H9 (cell line): Measurements from ENCODE around the gene CLEC16A. TPM values are rescaled to one million over a fixed set of nuclear protein-coding genes. Genes with fewer than 3 reads are reported as not detected.

Experiments used
- DNase-seq: peaks from one replicate; pipeline ENCODE4 v3.0.0-alpha.2; 2017
- H2AFZ ChIP-seq: one replicate; pipeline ENCODE4 v1.6.1; 2013; ENCODE audit warnings: mild to moderate bottlenecking, low read length, control low read depth, moderate library complexity
- H2AK5ac ChIP-seq: 2 replicates; pipeline ENCODE4 v1.6.1; 2013; ENCODE audit warnings: low read length, control low read depth, mixed read lengths; ENCODE audit not compliant: insufficient read length
- H2BK120ac ChIP-seq: one replicate; pipeline ENCODE4 v1.6.1; 2013; ENCODE audit warnings: low read depth, mild to moderate bottlenecking, low read length, control low read depth, inconsistent platforms; ENCODE audit not compliant: poor library complexity, severe bottlenecking
- H2BK12ac ChIP-seq: 2 replicates; pipeline ENCODE4 v1.6.1; 2013; ENCODE audit warnings: low read length, control low read depth, mixed read lengths, low read depth; ENCODE audit not compliant: insufficient read length
- H2BK15ac ChIP-seq: 2 replicates; pipeline ENCODE4 v1.6.1; 2013; ENCODE audit warnings: low read depth, low read length, control low read depth
- H2BK20ac ChIP-seq: one replicate; pipeline ENCODE4 v1.6.1; 2013; ENCODE audit warnings: low read depth, mild to moderate bottlenecking, low read length, control low read depth, inconsistent platforms; ENCODE audit not compliant: poor library complexity, severe bottlenecking
- H2BK5ac ChIP-seq: 2 replicates; pipeline ENCODE4 v1.6.1; 2013; ENCODE audit warnings: low read length, control low read depth, mixed read lengths; ENCODE audit not compliant: insufficient read length
- H3K14ac ChIP-seq: 2 replicates; pipeline ENCODE4 v1.6.1; 2013; ENCODE audit warnings: low read length, control low read depth; ENCODE audit not compliant: insufficient read depth
- H3K18ac ChIP-seq: 2 replicates; pipeline ENCODE4 v1.6.1; 2013; ENCODE audit warnings: low read depth, mild to moderate bottlenecking, mixed read lengths, low read length, control low read depth; ENCODE audit not compliant: insufficient read length
- H3K23ac ChIP-seq: 2 replicates; pipeline ENCODE4 v1.6.1; 2013; ENCODE audit warnings: low read length, control low read depth, mixed read lengths, low read depth; ENCODE audit not compliant: insufficient read length
- H3K23me2 ChIP-seq: 2 replicates; pipeline ENCODE4 v1.6.1; 2013; ENCODE audit warnings: low read depth, mild to moderate bottlenecking, mixed read lengths, low read length, control low read depth; ENCODE audit not compliant: insufficient read length, poor library complexity, severe bottlenecking
- H3K27ac ChIP-seq: 2 replicates; pipeline ENCODE4 v1.5.1; 2013; ENCODE audit warnings: low read length, control low read depth, mixed read lengths, low read depth; ENCODE audit not compliant: insufficient read length
- H3K27me3 ChIP-seq: 2 replicates; pipeline ENCODE4 v1.6.1; 2013; ENCODE audit warnings: low read length, control low read depth, inconsistent platforms; ENCODE audit not compliant: insufficient read depth
- H3K4ac ChIP-seq: 2 replicates; pipeline ENCODE4 v1.6.1; 2013; ENCODE audit warnings: low read depth, mild to moderate bottlenecking, control low read depth, inconsistent platforms, low read length, moderate library complexity
- H3K4me1 ChIP-seq: 2 replicates; pipeline ENCODE4 v1.6.1; 2013; ENCODE audit warnings: low read length, control low read depth, inconsistent platforms; ENCODE audit not compliant: insufficient read depth
- H3K4me2 ChIP-seq: 2 replicates; pipeline ENCODE4 v1.6.1; 2013; ENCODE audit warnings: low read length, control low read depth, mixed read lengths; ENCODE audit not compliant: insufficient read length, insufficient read depth
- H3K56ac ChIP-seq: 2 replicates; pipeline ENCODE4 v1.6.1; 2013; ENCODE audit warnings: low read depth, mild to moderate bottlenecking, mixed read lengths, low read length, control low read depth; ENCODE audit not compliant: insufficient read length
- H3K79me1 ChIP-seq: 2 replicates; pipeline ENCODE4 v1.6.1; 2013; ENCODE audit warnings: low read depth, mild to moderate bottlenecking, moderate library complexity, low read length, control low read depth, inconsistent platforms; ENCODE audit not compliant: insufficient read depth, poor library complexity, severe bottlenecking
- H3K79me2 ChIP-seq: 2 replicates; pipeline ENCODE4 v1.6.1; 2013; ENCODE audit warnings: low read length, control low read depth, inconsistent platforms; ENCODE audit not compliant: insufficient read depth
- H3K9ac ChIP-seq: 2 replicates; pipeline ENCODE4 v1.6.1; 2013; ENCODE audit warnings: low read length, control low read depth, mixed read lengths; ENCODE audit not compliant: insufficient read length; ENCODE audit errors: extremely low read depth
- H3K9me3 ChIP-seq: one replicate; pipeline ENCODE4 v1.6.1; 2013; ENCODE audit warnings: low read depth, low read length, inconsistent platforms; ENCODE audit not compliant: control insufficient read depth
- H3T11ph ChIP-seq: one replicate; pipeline ENCODE4 v1.6.1; 2013; ENCODE audit warnings: mild to moderate bottlenecking, low read length, control low read depth, inconsistent platforms
- H4K20me1 ChIP-seq: one replicate; pipeline ENCODE4 v1.6.1; 2013; ENCODE audit not compliant: control insufficient read depth, insufficient read length, insufficient read depth
- H4K5ac ChIP-seq: 2 replicates; pipeline ENCODE4 v1.6.1; 2013; ENCODE audit warnings: low read depth, mild to moderate bottlenecking, mixed read lengths, low read length, control low read depth; ENCODE audit not compliant: insufficient read length
- H4K8ac ChIP-seq: replicated peaks from 2 replicates; pipeline ENCODE4 v1.6.1; 2013; ENCODE audit warnings: low read length, control low read depth, mixed read lengths, low read depth; ENCODE audit not compliant: insufficient read length
- H4K91ac ChIP-seq: 2 replicates; pipeline ENCODE4 v1.6.1; 2013; ENCODE audit warnings: low read depth, mild to moderate bottlenecking, moderate library complexity, mixed read lengths, low read length, control low read depth; ENCODE audit not compliant: insufficient read length
- H3K27ac Mint-ChIP-seq, 3 experiments: 2 replicates in 2 of 3; 3 replicates in 1 of 3; pipeline ENCODE4 v1.8.0; 2020 to 2021; ENCODE audit warnings: mixed read lengths in 3 of 3, mild to moderate bottlenecking in 1 of 3, moderate library complexity in 1 of 3
- H3K27me3 Mint-ChIP-seq: 2 replicates; pipeline ENCODE4 v1.8.0; 2021; ENCODE audit warnings: low read depth, mild to moderate bottlenecking, moderate library complexity, mixed read lengths
- H3K36me3 Mint-ChIP-seq, 3 experiments: 2 replicates in 2 of 3; 3 replicates in 1 of 3; pipeline ENCODE4 v1.8.0; 2020 to 2021; ENCODE audit warnings: low read depth in 3 of 3, mixed read lengths in 3 of 3; ENCODE audit not compliant: insufficient read depth in 1 of 3
- H3K4me1 Mint-ChIP-seq, 2 experiments: 2 replicates each; pipeline ENCODE4 v1.8.0; 2020; ENCODE audit warnings: mixed read lengths in 2 of 2
- H3K4me3 Mint-ChIP-seq, 2 experiments: 2 replicates in 1 of 2; 3 replicates in 1 of 2; pipeline ENCODE4 v1.8.0; 2020 to 2021; ENCODE audit warnings: mild to moderate bottlenecking in 2 of 2, mixed read lengths in 2 of 2, moderate library complexity in 1 of 2
- H3K9me3 Mint-ChIP-seq, 2 experiments: 2 replicates in 1 of 2; 3 replicates in 1 of 2; pipeline ENCODE4 v1.8.0; 2020; ENCODE audit warnings: mild to moderate bottlenecking in 2 of 2, mixed read lengths in 2 of 2, moderate library complexity in 1 of 2
- CTCF ChIP-seq: fragments of 200-600 bp; sonication (generic); conservative IDR thresholded peaks from 3 replicates; pipeline ENCODE4 v1.8.0; 2021; ENCODE audit warnings: antibody characterized with exemption, mild to moderate bottlenecking
- WGBS: extraction: QIAGEN DNeasy Blood & Tissue Kit; methylation state at CpG from one replicate; pipeline ENCODE4 v1.1.7; 2013; ENCODE audit warnings: missing lambda C conversion rate, low lambda C conversion rate, mixed read lengths; ENCODE audit not compliant: insufficient read length; ENCODE audit errors: extremely low coverage; 5-methylcytosine and 5-hydroxymethylcytosine counted together
- total RNA-seq: library from RNA; stranded (reverse); gene quantifications from 2 replicates; pipeline ENCODE4 v1.2.1, GENCODE V29; 2021

The CLEC16A gene
- total RNA-seq, 1 experiment from 2014 or later: 15.2 TPM

- Histone ChIP-seq H4K8ac (no peak overlapping the region), H4K91ac (no peak overlapping the region), H3K23me2 (peaks cover 4% of the 10 kb centered on the region), H2AK5ac (no peak overlapping the region), H3K9ac (no peak overlapping the region), H3K79me2 (no peaks in the 10 kb centered on the region; the same call in 1 of the 2 replicates), H2BK5ac (no peak overlapping the region), H3K18ac (no peak overlapping the region), H2BK15ac (no peak overlapping the region), H3K27me3 (no peaks in the 10 kb centered on the region), H3K4me2 (no peak overlapping the region), H2BK12ac (no peak overlapping the region), H3K4ac (no peak overlapping the region), H3K9me3 (no peaks in the 10 kb centered on the region), H3K56ac (no peak overlapping the region), H3K27ac (no peak overlapping the region), H3K14ac (no peak overlapping the region), H4K20me1 (no peaks in the 10 kb centered on the region), H2BK20ac (no peak overlapping the region), H4K5ac (no peak overlapping the region), H3T11ph (no peak overlapping the region), H3K4me1 (peaks cover 3% of the 10 kb centered on the region; the same call in 1 of the 2 replicates), H3K79me1 (peaks cover 3% of the 10 kb centered on the region), H2AFZ (no peak overlapping the region), H2BK120ac (no peak overlapping the region), H3K23ac (no peak overlapping the region)
- Mint-ChIP-seq H3K4me1 (peaks cover 19 to 23% of the 10 kb centered on the region in 2 experiments), H3K36me3 (peaks cover 8 to 31% (median 14%) of the 10 kb centered on the region in 3 experiments), H3K27me3 (no peaks in the 10 kb centered on the region), H3K4me3 (no peak overlapping the region), H3K9me3 (no peaks in the 10 kb centered on the region), H3K27ac (no peak overlapping the region)
- WGBS: no CpG with 5 or more reads among the region's 8 CpGs
- DNase-seq: no peak
- no peak for TF ChIP-seq CTCF
Observed at GRCh38 chr16:10936272-10936984, 7.9 kb upstream of the CLEC16A start.
